Right ventricle myocardium inferior (tissue), 1 donor: ENCODE data around the gene LRRC27. TPM values are rescaled to one million over a fixed set of nuclear protein-coding genes. Genes with fewer than 3 reads are reported as not detected.

Experiments used
- ATAC-seq: fragments of 200-7000 bp; cut with Tn5 transposase; one replicate; pipeline ENCODE4 v1.9.1; 2020; ENCODE audit warnings: mild to moderate bottlenecking, moderate library complexity
- DNase-seq: peaks from one replicate; pipeline ENCODE4 v3.0.0; 2021; ENCODE audit errors: missing footprints
- intact Hi-C: fragments of 100-400 bp; cut with DNase I; formaldehyde crosslinking; loops from one replicate; pipeline ENCODE4 v1.11.0; 2022
- total RNA-seq: library from RNA; stranded (reverse); fragmentation: NEBNext Ultra II Directional; extraction: Animal tissue kit (Norgen Biotek cat#: 25700); gene quantifications from one replicate; pipeline ENCODE4 v1.2.1, GENCODE V29; 2021
- donor health status: DM: no; HTN: yes; CAD: no; lungs with severe emphysema.

LRRC27 gene
- total RNA-seq, 1 donor from 2014 or later, result 4.2 TPM

DNA sequence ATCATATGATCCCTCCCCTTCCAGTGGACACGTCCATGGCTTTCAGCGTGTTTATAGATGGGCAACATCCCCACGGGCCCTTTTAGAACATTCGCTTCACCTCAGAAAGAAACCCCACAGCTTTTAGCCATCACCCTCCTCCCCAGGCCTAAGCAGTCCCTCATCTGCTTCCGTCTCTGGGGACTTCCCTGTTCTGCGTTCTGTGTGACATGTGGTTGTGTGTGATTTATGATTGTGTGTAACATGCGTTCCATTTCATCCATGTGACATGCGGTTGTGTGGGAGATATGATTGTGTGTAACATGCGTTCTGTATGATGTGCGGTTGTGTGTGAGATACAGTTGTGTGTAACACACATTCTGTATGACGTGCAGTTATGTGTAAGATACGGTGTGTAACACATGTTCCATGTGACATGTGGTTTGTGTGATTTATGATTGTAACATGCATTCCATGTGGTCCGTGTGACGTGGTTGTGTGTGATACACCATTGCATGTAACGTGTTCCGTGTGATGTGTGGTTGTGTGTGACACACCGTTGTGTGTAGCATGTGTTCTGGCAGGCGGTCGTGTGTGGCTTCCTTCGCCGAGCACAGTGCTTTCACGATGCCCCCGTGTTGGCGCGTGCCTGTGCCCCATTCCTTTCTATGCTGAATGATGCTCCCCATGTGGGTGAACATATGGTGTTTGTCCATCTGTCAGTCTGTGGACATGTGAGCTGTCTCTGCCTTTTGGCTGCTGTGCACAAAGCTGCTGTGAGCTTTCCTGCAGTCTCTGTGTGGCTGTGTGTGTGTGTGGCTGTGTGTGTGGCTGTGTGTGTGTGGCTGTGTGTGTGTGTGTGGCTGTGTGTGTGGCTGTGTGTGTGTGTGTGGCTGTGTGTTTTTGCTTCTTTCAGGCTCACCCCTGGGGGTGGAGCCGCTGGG, 91.2 kb downstream of the LRRC27 start:
- no peak for DNase-seq
- no peak for ATAC-seq
- intact Hi-C loops, result no loop called here

DNA sequence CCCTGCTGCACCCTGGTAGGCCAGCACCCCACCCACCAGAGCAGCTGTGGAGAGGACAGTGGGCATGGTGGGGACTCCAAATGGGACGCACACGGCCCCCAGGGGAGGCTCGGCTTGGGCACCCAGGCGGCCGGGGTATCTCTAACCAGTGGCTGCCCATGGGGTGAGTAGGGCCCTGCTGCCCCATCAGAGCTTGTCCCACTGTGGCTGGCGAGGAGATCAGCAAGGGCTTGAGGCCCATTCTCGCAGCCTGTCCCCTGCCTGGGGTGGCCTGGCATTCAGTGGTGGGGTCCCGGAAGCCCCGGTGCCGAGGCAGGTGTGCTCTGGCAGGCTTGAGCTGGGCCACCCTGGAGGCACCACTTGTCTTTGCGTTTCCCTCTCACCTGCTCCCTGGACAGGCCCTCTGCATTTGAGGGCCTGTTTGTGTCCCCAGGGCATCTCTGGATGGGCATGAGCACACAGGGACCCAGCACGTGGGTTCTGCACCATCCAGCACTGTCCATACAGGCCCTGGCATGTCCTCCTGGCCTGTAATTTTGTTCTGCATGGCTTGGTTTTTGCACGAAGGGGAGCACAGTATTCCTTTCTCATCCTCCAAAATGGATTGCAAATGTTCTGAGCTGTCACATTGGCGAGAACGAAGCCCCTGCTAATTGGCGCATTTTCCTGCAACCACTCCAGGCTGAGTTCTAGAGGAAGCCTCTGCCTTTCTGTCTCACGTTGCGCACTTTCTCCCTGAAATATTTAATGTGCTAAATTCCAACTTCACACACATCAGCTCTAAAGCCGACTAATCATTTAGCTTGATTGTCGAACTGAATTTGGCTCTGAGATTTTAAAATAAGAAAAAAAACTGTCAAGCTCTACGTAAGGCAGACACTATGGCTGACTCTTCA, 92.2 kb downstream of the LRRC27 start:
- no peak for ATAC-seq
- no peak for DNase-seq
- intact Hi-C loops, result no loop called here

DNA sequence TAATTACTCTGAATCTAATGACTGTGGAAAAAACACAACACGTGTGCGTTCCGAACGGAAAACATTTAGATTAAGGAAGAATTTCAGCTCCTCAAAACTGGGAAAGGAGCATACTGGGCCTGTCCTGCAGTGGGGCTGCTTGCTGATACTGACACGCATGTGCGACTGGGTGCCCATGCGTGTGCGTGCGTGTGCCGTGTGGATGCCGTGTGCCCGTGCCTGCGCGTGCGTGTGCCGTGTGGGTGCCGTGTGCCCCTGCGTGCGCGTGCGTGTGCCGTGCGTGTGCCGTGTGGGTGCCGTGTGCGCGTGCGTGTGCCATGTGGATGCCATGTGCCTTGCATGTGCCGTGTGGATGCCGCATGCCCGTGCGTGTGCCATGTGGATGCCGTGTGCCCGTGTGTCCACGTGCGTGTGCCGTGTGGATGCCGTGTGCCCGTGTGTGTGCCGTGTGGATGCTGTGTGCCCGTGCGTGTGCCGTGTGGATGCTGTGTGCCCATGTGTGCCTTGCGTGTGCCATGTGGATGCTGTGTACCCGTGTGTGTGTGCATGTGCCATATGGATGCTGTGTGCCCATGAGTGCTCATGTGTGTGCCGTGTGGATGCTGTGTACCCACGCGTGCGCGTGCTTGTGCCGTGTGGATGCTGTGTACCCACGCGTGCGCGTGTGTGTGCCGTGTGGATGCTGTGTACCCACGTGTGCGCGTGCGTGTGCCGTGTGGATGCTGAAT, 93.2 kb downstream of the LRRC27 start:
- ATAC-seq, result no peak
- DNase-seq, result no peak

DNA sequence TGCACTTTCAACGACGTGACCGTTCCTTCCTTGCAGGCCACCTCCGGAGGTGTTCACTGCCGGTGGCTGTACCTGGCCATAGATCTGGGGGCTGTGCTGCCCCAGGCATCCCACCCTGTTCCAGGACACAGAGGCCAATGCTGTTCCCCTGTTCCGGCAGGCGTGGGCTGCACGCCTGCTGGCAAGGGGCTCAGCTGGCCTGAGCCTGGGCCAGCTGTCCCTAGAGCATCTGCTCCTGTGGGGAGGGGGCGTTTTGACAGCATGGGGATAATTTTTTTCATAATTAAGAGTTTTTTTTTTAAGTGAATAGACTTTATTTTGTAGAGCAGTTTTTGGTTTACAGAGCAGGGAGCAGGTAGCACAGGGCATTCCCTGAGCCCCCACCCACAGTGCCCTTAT, 93.8 kb downstream of the LRRC27 start:
- ATAC-seq, result no peak
- intact Hi-C loops, result no loop called here

More for the DNA sequence above, 93.2 kb downstream of the LRRC27 start:
- intact Hi-C loops, result no loop called here

DNA sequence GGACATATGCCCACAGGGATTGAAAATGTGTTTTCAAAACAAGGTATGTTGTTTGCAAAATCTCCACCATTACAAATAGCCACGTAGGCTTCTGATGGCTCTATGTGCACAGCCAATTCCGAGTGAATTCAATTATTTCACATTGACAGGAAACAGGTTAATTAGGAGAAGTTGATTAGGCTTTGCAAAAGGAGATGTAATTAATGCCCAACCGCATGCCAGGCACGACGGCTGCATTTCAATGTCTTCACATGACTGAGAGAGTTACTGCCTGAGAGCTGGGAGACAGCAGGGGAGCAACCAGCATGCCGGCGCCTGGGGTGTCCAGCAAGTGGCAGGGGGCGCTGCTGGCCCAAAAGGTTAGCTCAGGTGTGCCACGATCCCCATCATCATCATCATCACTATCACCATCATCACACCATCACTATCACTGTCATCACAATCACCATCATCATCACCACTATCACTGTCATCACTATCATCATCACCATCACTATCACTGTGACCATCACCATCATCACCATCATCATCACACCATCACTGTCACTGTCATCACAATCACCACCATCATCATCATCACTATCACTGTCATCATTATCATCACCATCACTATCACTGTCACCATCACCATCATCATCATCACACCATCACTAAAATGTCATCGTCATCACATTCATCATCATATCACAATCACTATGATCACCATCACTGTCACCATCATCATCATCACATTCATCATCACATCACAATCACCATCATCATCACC, 95.2 kb downstream of the LRRC27 start:
- intact Hi-C loops, result no loop called here
- ATAC-seq, result no peak
- no peak for DNase-seq

More for the DNA sequence above, 93.8 kb downstream of the LRRC27 start:
- no peak for DNase-seq

DNA sequence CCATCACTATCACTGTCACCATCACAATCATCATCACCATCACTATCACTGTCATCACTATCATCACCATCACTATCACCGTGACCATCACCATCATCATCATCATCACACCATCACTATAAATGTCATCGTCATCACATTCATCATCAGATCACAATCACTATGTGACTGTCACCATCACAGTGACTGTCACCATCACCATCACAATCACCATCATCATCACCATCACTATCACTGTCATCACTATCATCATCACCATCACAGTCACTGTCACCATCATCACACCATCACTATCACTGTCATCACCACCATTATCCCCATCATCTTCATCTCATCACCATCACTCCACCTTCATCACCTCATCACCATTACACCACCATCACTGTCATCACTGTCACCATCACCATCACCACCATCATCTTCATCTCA, 96.0 kb downstream of the LRRC27 start:
- intact Hi-C loops, result no loop called here
- no peak for DNase-seq
- no peak for ATAC-seq

DNA sequence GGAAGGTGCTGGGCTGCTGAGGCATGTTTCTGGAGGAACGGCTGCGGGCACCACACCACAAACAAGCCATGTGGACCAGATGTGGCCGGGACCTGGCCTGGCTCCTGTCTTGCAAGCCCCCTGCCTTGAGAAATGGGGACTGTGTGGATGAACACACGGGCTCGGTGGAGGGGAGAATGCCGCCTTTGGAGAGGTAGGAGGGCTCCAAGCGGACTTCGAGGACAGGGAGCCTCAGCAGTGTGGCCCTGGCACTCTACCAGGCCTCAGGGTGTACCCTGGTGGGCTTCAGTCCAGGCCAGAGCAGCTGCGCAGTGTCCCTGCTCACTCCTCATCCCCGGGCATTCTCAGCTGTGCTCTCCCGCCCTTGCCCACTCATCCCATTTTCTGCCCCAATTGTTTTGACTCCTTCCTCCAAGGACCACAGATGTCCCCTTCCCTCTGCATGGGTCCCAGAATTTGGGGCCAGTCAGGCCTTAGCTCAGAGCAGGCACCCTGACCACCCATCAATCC, 96.5 kb downstream of the LRRC27 start:
- DNase-seq, result no peak
- intact Hi-C loops, result no loop called here
- ATAC-seq, result no peak

Other genes with a start within 250 kb of the LRRC27 start
- gene DPYSL4, start 145.2 kb upstream of the LRRC27 start, total RNA-seq, result 24.9 TPM
- 7.0 TPM for gene STK32C, start 24.2 kb upstream of the LRRC27 start, total RNA-seq
- gene PWWP2B, start 65.0 kb downstream of the LRRC27 start, total RNA-seq, result 22.3 TPM
- 108 TPM for gene INPP5A, start 205.6 kb downstream of the LRRC27 start, total RNA-seq